Upper lobe of right lung (tissue), 1 donor: ENCODE results near the gene MYZAP. TPM values are rescaled to one million over a fixed set of nuclear protein-coding genes. Genes with fewer than 3 reads are reported as not detected.
A peak's percentile ranks its signal among the peaks of the same experiment; 100 is the strongest.

Source experiments
- ATAC-seq: fragments of 200-7000 bp; cut with Tn5 transposase; one replicate; pipeline ENCODE4 v1.9.1; 2020; ENCODE audit warnings: mild to moderate bottlenecking, moderate library complexity
- DNase-seq: peaks from one replicate; pipeline ENCODE4 v3.0.0-alpha.2; 2020
- H3K27ac ChIP-seq: fragments of 200-600 bp; one replicate; pipeline ENCODE4 v1.8.0; 2022
- H3K27me3 ChIP-seq: fragments of 200-600 bp; one replicate; pipeline ENCODE4 v1.8.0; 2022; ENCODE audit warnings: mild to moderate bottlenecking
- H3K36me3 ChIP-seq: fragments of 200-600 bp; one replicate; pipeline ENCODE4 v1.8.0; 2022
- H3K4me1 ChIP-seq: fragments of 200-600 bp; one replicate; pipeline ENCODE4 v1.8.0; 2022
- H3K4me3 ChIP-seq: fragments of 200-600 bp; one replicate; pipeline ENCODE4 v1.8.0; 2022; ENCODE audit warnings: mild to moderate bottlenecking
- H3K9me3 ChIP-seq: fragments of 200-600 bp; one replicate; pipeline ENCODE4 v1.8.0; 2022
- intact Hi-C: fragments of 100-400 bp; cut with DNase I; formaldehyde crosslinking; loops from one replicate; pipeline ENCODE4 v1.11.0; 2022
- total RNA-seq: library from RNA; stranded (reverse); fragmentation: NEBNext Ultra II Directional; extraction: Animal tissue kit (Norgen Biotek cat#: 25700); gene quantifications from one replicate; pipeline ENCODE4 v1.2.1, GENCODE V29; 2021
- TF ChIP-seq, protein P1 (sequence below): fragments of 200-600 bp; IDR thresholded peaks from one replicate; pipeline ENCODE4 v1.8.0; 2022; ENCODE audit warnings: antibody characterized with exemption
- donor health status: DM: no; HTN: yes; CAD: no; lungs with severe emphysema.

The MYZAP gene
- total RNA-seq, 1 donor from 2014 or later = 30.9 TPM

DNA sequence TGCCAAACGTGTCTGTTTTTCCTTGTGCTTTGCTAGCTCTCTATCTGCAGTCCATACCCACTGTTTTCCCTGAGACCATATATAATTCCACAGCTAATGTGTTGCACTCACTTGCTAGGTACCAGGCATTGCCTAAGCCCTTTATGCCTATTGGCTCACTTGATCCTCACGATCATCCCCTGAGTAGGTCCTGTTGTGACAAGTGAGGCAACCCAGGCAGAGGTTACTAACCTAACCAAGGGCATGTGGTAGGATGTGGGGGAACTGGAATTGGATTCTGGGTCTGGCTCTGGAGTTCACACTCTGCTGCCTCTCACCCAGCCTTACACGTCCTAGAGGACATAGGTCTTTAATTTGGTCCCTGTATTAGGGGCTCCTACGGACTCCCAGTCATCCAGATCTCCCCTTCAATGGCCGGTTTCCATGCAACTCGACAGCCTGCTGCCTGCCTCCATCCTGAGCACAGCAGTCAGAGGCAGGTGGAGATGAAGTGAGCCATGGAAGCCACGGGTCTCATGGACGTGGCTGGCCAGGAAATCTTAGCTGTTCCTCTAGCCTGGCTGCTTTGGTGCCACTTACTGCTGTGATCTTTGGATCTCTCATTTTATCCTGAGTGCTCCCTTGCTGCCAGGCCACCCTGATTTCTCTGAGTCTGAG is 38.9 kb upstream of the MYZAP start:
- intact Hi-C loops = no loop called here
- ATAC-seq = no peak

DNA sequence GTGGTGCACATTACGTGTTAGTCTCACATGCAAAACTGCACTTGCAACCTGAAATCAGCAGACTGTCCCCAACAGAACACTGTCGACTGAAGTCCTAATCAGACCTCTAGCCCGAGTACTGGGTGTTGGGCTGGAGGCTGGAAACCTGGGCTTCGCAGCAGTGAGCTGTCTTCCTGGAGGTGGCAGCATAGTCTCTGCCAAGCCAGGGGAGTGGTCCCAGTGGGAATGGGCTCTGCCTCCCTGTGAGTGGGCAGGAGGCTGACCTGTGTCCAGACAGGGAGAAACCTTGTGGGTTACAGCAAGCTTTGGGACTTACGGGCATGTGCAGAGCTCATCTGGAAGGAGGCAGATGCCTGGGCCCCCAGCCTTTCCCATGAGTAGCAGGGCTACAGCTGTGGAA is 38.2 kb upstream of the MYZAP start:
- Histone ChIP-seq H3K9me3 (no peaks in the 10 kb centered on the region), H3K36me3 (no peaks in the 10 kb centered on the region), H3K27me3 (no peaks in the 10 kb centered on the region), H3K27ac (no peak overlapping the region), H3K4me1 (peaks cover 31% of the 10 kb centered on the region), H3K4me3 (no peak overlapping the region)
- ATAC-seq (no peak), DNase-seq (no peak)
- intact Hi-C loops = no loop called here
- TF ChIP-seq, protein P1, sequence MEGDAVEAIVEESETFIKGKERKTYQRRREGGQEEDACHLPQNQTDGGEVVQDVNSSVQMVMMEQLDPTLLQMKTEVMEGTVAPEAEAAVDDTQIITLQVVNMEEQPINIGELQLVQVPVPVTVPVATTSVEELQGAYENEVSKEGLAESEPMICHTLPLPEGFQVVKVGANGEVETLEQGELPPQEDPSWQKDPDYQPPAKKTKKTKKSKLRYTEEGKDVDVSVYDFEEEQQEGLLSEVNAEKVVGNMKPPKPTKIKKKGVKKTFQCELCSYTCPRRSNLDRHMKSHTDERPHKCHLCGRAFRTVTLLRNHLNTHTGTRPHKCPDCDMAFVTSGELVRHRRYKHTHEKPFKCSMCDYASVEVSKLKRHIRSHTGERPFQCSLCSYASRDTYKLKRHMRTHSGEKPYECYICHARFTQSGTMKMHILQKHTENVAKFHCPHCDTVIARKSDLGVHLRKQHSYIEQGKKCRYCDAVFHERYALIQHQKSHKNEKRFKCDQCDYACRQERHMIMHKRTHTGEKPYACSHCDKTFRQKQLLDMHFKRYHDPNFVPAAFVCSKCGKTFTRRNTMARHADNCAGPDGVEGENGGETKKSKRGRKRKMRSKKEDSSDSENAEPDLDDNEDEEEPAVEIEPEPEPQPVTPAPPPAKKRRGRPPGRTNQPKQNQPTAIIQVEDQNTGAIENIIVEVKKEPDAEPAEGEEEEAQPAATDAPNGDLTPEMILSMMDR = no peak

More for the DNA sequence above, 38.9 kb upstream of the MYZAP start:
- no peaks in the 10 kb centered on the region for H3K36me3 ChIP-seq
- H3K9me3 ChIP-seq = no peaks in the 10 kb centered on the region
- DNase-seq = no peak
- no peak overlapping the region for H3K4me3 ChIP-seq
- H3K4me1 ChIP-seq = peaks cover 31% of the 10 kb centered on the region
- TF ChIP-seq, protein P1 = no peak
- peak overlapping the region; percentile 81 for H3K27ac ChIP-seq
- H3K27me3 ChIP-seq = no peaks in the 10 kb centered on the region

DNA sequence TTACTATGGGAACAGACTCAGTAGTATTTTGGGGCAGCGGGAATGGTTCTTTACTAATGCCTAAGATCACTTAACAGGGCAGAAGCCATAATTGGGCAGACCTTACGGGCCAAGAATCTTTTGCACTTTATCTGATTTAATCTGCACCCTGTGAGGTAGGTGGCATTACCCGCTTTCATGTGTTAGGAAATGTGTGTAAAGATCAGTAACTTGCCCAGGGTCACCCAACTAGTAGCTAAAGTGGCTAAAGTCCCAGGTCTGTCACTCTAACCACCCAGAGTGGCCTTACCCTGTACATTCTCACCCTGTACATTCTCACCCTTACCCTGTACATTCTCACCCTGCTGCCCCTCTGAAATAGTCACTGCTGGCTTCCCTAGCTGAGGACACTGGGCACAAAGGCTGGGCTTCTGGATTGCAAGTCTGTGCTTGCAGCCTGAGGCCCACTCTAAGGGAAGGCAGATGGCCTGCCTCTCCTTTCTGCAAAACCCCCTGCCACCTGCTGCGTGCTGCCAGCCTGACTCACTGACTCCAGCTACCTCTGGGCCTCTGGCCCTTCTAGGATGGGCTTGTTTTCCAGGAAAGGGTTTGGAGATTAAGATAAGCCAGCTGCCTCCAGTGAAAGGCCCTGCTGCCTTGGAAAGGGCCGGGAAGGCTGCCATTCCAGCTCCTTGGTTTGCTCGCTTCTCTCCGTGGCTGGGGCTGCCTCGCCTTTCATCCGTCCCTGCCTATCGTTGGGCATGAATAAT is 37.5 kb upstream of the MYZAP start:
- no peaks in the 10 kb centered on the region for H3K36me3 ChIP-seq
- peaks cover 31% of the 10 kb centered on the region for H3K4me1 ChIP-seq
- no peaks in the 10 kb centered on the region for H3K9me3 ChIP-seq
- intact Hi-C loops = no loop called here
- DNase-seq (no peak), ATAC-seq (no peak)
- no peaks in the 10 kb centered on the region for H3K27me3 ChIP-seq
- H3K4me3 ChIP-seq = no peak overlapping the region
- TF ChIP-seq, protein P1 = no peak
- H3K27ac ChIP-seq = peak overlapping the region; percentile 70

DNA sequence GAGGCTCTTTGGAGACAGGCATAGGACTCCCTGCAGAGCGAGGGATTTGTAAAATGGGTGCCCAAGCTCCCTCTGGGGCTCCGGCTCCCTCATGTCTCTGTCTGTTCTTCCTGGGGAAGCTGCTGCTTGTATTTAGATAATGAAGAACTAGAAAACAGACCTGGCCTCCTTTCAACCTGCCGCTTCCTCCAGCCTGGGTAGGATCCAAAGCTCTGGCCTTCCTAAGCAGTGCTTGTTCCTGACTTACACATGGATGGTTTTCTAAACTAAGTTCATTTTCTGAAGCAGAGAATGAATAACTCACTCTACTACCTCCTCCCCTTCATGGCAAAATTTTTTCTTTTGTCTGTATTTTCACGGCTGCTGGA is 36.9 kb upstream of the MYZAP start:
- Histone ChIP-seq H3K4me3 (no peak overlapping the region), H3K9me3 (no peaks in the 10 kb centered on the region), H3K27me3 (no peaks in the 10 kb centered on the region), H3K36me3 (no peaks in the 10 kb centered on the region), H3K27ac (peak overlapping the region; percentile 70), H3K4me1 (peaks cover 31% of the 10 kb centered on the region)
- ATAC-seq = no peak
- no peak for DNase-seq
- TF ChIP-seq, protein P1 = no peak
- intact Hi-C loops = no loop called here

DNA sequence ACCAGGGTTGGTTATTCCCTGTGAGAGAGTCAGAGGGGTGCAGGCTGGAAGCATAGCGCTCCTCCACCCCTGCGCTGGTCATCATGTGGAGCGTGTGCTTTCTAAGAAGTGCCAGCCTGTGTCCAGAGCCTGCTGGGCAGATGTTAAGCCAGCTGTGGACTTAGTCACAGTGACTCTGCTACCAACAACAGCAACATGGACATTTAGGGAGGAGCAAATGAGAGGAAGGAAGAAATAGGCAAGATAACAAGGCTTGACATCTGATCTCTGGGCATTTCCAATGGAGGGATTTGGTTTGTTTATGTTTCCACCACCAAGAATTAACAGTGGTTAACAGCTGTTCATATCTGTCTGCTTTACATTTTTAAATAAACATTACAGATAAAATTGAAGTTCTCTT is 36.4 kb upstream of the MYZAP start:
- Histone ChIP-seq H3K27me3 (no peaks in the 10 kb centered on the region), H3K27ac (peak overlapping the region; percentile 70), H3K36me3 (no peaks in the 10 kb centered on the region), H3K4me1 (peaks cover 31% of the 10 kb centered on the region), H3K9me3 (no peaks in the 10 kb centered on the region), H3K4me3 (no peak overlapping the region)
- intact Hi-C loops = no loop called here
- ATAC-seq (no peak), DNase-seq (no peak)
- TF ChIP-seq, protein P1 = no peak
